Measurements from ENCODE around the gene SNTN. TPM values are rescaled to one million over a fixed set of nuclear protein-coding genes. Genes with fewer than 3 reads are reported as not detected.

The SNTN gene
- total RNA-seq, 4 donors from 2014 or later = not detected

DNA sequence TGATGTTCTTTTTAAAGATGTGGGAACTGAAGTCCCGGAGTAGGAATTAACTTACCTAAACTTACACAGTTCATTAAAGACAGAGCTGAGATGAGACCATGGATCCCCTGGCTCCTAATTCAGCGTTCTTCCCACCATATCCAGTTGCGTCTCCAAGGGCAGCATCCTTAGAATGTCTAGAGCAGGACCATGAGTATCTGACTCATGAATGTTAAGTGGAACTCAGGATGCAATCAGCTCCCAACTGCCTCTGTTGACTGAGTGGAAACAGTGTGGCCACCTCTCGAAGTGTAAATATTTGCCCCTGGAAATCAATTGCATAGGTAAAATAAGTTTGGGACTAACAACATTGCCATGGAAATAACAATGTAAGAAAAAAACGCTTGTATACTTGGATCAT, 2.5 kb downstream of the SNTN start:
- TF ChIP-seq, protein P1, sequence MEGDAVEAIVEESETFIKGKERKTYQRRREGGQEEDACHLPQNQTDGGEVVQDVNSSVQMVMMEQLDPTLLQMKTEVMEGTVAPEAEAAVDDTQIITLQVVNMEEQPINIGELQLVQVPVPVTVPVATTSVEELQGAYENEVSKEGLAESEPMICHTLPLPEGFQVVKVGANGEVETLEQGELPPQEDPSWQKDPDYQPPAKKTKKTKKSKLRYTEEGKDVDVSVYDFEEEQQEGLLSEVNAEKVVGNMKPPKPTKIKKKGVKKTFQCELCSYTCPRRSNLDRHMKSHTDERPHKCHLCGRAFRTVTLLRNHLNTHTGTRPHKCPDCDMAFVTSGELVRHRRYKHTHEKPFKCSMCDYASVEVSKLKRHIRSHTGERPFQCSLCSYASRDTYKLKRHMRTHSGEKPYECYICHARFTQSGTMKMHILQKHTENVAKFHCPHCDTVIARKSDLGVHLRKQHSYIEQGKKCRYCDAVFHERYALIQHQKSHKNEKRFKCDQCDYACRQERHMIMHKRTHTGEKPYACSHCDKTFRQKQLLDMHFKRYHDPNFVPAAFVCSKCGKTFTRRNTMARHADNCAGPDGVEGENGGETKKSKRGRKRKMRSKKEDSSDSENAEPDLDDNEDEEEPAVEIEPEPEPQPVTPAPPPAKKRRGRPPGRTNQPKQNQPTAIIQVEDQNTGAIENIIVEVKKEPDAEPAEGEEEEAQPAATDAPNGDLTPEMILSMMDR (IDR thresholded peaks at IDR 0.05; ENCODE audit: low read depth) = no peak

DNA sequence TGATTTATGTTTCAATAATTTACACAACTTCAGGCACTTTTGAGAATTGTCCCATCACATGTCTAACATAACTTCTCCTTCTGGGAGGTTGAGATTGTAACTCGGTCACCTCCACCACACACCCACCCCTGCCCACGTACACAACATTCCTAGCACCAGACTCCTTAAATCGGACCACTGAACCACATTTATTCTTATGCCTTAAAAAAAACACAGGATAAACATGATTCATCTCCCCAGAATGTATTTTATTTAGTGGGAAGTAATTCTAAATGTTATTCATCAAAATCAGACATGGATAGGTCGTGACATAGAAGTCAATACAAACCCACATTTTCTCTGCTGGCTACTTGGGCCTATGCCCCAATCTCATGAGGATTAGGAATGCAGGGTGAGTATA, 3.0 kb downstream of the SNTN start:
- TF ChIP-seq, protein P1 (IDR thresholded peaks at IDR 0.05; ENCODE audit: low read depth) = no peak

DNA sequence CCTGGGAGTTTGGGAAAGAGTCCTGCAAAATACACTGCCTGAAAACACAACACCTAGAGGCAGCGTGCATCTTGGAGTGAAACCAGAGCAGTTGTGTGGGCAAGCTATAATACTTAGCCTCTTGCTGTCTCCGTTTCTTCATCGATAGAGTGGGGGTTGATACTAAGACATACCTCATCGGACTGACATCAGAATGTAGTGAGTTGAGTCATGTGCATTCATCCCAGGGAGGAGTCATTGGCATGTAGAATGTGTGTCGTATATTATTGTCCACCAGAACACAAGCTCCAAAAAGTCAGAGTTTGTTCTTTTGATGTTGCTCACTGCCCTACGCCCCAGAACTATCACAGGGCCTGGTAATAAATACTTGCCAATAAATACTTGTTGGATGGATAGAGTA, 4.3 kb downstream of the SNTN start:
- TF ChIP-seq, protein P1 (IDR thresholded peaks at IDR 0.05; ENCODE audit: low read depth) = no peak

DNA sequence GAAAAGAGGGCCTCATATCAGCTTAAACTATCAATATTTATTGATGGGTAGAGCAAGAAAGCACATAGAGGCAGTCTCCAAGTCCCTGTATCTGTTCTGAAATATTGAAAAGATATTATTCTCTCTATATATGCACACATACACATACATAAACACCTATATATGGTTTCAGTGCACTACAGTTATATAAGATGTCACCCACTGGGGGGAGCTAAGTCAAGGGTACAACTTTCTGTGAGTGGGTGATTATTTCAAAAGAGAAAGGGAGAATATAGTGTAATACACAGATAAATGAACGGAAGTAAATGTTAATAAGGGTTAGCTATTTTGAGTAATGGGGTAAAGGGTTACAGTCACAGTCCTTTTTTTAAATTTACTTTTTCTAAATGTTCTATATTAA, 8.8 kb downstream of the SNTN start:
- TF ChIP-seq, protein P1 (IDR thresholded peaks at IDR 0.05; ENCODE audit: low read depth) = no peak

DNA sequence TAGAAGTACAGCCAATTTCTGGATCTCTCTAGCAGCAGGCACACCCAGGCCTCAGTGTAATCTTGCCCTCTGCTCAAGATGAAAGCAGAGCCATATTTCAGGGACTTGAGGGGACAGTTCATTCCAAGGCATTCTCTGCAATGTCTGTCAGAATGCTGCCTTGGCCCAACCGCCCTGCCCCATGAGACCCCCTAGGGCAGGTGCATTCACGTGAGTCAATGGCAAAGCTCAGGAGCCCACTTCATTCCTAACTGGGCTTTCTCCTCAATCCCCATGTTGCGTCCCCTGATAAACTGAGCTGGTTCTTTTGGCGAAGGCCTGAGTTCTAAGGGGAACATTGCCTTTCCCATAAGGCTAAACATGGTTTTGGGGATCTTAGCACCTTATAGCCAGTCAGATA, 9.5 kb downstream of the SNTN start:
- TF ChIP-seq, protein P1 (IDR thresholded peaks at IDR 0.05; ENCODE audit: low read depth) = no peak

DNA sequence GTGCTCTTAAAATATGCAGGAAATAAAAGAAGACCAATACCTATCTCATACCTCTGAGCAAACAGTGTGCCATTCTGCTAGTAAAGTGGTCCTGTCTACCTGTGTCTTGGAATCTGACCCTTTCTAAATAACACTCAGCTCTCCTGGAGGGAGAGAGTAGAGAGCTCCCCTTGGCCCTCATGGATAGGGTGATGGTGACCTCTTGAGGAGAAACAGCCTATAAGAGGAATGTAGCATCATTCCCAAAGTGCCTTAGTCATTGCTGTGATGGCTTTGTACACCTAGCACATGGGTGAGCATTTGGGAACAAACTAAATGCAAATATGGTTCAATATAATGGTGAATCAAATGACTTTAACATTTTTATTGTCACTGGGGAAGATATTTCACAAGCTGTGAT, 10.0 kb downstream of the SNTN start:
- TF ChIP-seq, protein P1 (IDR thresholded peaks at IDR 0.05; ENCODE audit: low read depth) = no peak

DNA sequence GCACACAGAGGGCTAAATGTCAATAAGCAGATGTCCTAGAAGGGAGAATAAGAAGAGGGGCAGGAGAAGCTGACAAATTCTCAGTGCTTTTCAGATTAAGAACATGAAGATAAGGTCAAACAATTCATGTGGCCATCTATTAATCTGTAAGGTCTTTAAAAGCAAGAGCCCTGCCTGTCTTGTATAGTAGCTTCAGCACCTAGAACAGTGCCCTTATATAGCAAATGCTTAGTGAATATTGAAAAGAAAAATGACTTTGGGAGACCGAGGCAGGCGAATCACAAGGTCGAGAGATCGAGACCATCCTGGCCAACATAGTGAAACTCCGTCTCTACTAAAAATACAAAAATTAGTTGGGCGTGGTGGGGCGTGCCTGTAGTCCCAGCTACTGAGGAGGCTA, 18.1 kb downstream of the SNTN start:
- TF ChIP-seq, protein P1 (IDR thresholded peaks at IDR 0.05; ENCODE audit: low read depth) = no peak
